ENCODE results near the gene OPN3. TPM values are rescaled to one million over a fixed set of nuclear protein-coding genes. Genes with fewer than 3 reads are reported as not detected.

OPN3 gene
- total RNA-seq, 2 donors from 2014 or later = 11.6 to 19.4 TPM

GRCh38 chr1:241630005-241630404 lies 10.2 kb downstream of the OPN3 start:
- no peak overlapping the region for H3K27ac Mint-ChIP-seq
- H3K27me3 Mint-ChIP-seq (ENCODE audit: low read depth) = no peaks in the 10 kb centered on the region
- ATAC-seq (replicated peaks in 1 of 2) (no peak), DNase-seq (no peak)
- H3K4me3 Mint-ChIP-seq = no peak overlapping the region
- peaks cover 26% of the 10 kb centered on the region for H3K4me1 Mint-ChIP-seq (ENCODE audit: low read depth)
- H3K9me3 Mint-ChIP-seq = no peaks in the 10 kb centered on the region
- peaks cover under 1 to 14% of the 10 kb centered on the region in 2 donors for H3K36me3 Mint-ChIP-seq (ENCODE audit: insufficient read depth in 2 of 2)

- peak overlapping the region; percentile 71 for H3K27ac Mint-ChIP-seq
- peak; percentile 47 to 50 for DNase-seq
- ATAC-seq (replicated peaks in 1 of 2) = peak; percentile 75 to 83
Measured at GRCh38 chr1:241627453-241628259, 12.5 kb downstream of the OPN3 start.

GRCh38 chr1:241624935-241625334 lies 15.2 kb downstream of the OPN3 start:
- DNase-seq = no peak
- Mint-ChIP-seq H3K27ac (no peak overlapping the region), H3K27me3 (ENCODE audit: low read depth) (no peaks in the 10 kb centered on the region), H3K4me3 (no peak overlapping the region), H3K36me3 (ENCODE audit: insufficient read depth in 2 of 2) (no peaks in the 10 kb centered on the region), H3K4me1 (ENCODE audit: low read depth) (peaks cover 11% of the 10 kb centered on the region), H3K9me3 (no peaks in the 10 kb centered on the region)
- ATAC-seq (replicated peaks in 1 of 2) = no peak

More at GRCh38 chr1:241627453-241628259, 12.5 kb downstream of the OPN3 start:
- peaks cover 0 to 6% of the 10 kb centered on the region in 2 donors for H3K36me3 Mint-ChIP-seq (ENCODE audit: insufficient read depth in 2 of 2)
- H3K4me1 Mint-ChIP-seq (ENCODE audit: low read depth) = peaks cover 26% of the 10 kb centered on the region
- peak overlapping the region; percentile 35 to 74 for H3K4me3 Mint-ChIP-seq
- H3K27me3 Mint-ChIP-seq (ENCODE audit: low read depth) = no peaks in the 10 kb centered on the region
- no peaks in the 10 kb centered on the region for H3K9me3 Mint-ChIP-seq

- no peaks in the 10 kb centered on the region for H3K9me3 Mint-ChIP-seq
- ATAC-seq (replicated peaks in 1 of 2) (no peak), DNase-seq (no peak)
- H3K27me3 Mint-ChIP-seq (ENCODE audit: low read depth) = no peaks in the 10 kb centered on the region
- no peaks in the 10 kb centered on the region for H3K36me3 Mint-ChIP-seq (ENCODE audit: insufficient read depth in 2 of 2)
- no peak overlapping the region for H3K27ac Mint-ChIP-seq
- peaks cover 10% of the 10 kb centered on the region for H3K4me1 Mint-ChIP-seq (ENCODE audit: low read depth)
- H3K4me3 Mint-ChIP-seq = no peak overlapping the region
Measured at GRCh38 chr1:241622669-241623068, 17.5 kb downstream of the OPN3 start.

GRCh38 chr1:241617426-241617825 lies 22.7 kb downstream of the OPN3 start:
- Mint-ChIP-seq H3K9me3 (no peaks in the 10 kb centered on the region), H3K4me1 (ENCODE audit: low read depth) (peaks cover 37% of the 10 kb centered on the region), H3K27ac (no peak overlapping the region), H3K27me3 (ENCODE audit: low read depth) (no peaks in the 10 kb centered on the region), H3K36me3 (ENCODE audit: insufficient read depth in 2 of 2) (no peaks in the 10 kb centered on the region), H3K4me3 (peak overlapping the region in 1 of 2 donors; percentile 11)
- ATAC-seq (replicated peaks in 1 of 2) (peak; percentile 24 to 33), DNase-seq (no peak)

- ATAC-seq (replicated peaks in 1 of 2) (no peak), DNase-seq (no peak)
- no peak overlapping the region for H3K27ac Mint-ChIP-seq
- H3K4me1 Mint-ChIP-seq (ENCODE audit: low read depth) = peaks cover 38% of the 10 kb centered on the region
- no peak overlapping the region for H3K4me3 Mint-ChIP-seq
- no peaks in the 10 kb centered on the region for H3K9me3 Mint-ChIP-seq
- H3K27me3 Mint-ChIP-seq (ENCODE audit: low read depth) = no peaks in the 10 kb centered on the region
- H3K36me3 Mint-ChIP-seq (ENCODE audit: insufficient read depth in 2 of 2) = no peaks in the 10 kb centered on the region
Measured at GRCh38 chr1:241615043-241615974, 24.9 kb downstream of the OPN3 start.

GRCh38 chr1:241614572-241614971 lies 25.6 kb downstream of the OPN3 start:
- H3K27me3 Mint-ChIP-seq (ENCODE audit: low read depth) = no peaks in the 10 kb centered on the region
- H3K27ac Mint-ChIP-seq = no peak overlapping the region
- no peaks in the 10 kb centered on the region for H3K36me3 Mint-ChIP-seq (ENCODE audit: insufficient read depth in 2 of 2)
- H3K4me3 Mint-ChIP-seq = no peak overlapping the region
- H3K4me1 Mint-ChIP-seq (ENCODE audit: low read depth) = peaks cover 38% of the 10 kb centered on the region
- no peaks in the 10 kb centered on the region for H3K9me3 Mint-ChIP-seq
- no peak for DNase-seq
- ATAC-seq (replicated peaks in 1 of 2) = no peak

- Mint-ChIP-seq H3K4me3 (no peak overlapping the region), H3K36me3 (ENCODE audit: insufficient read depth in 2 of 2) (no peaks in the 10 kb centered on the region), H3K27ac (no peak overlapping the region), H3K9me3 (no peaks in the 10 kb centered on the region), H3K27me3 (ENCODE audit: low read depth) (no peaks in the 10 kb centered on the region), H3K4me1 (ENCODE audit: low read depth) (peaks cover 38% of the 10 kb centered on the region)
- peak in 1 of 2 donors; percentile 26 for DNase-seq
- ATAC-seq (replicated peaks in 1 of 2) = peak; percentile 69 to 75
Measured at GRCh38 chr1:241614144-241614543, 26.0 kb downstream of the OPN3 start.

GRCh38 chr1:241612533-241613477 lies 27.4 kb downstream of the OPN3 start:
- no peaks in the 10 kb centered on the region for H3K9me3 Mint-ChIP-seq
- no peak for ATAC-seq (replicated peaks in 1 of 2)
- peak overlapping the region; percentile 50 for H3K27ac Mint-ChIP-seq
- peak overlapping the region; percentile 8 to 29 for H3K4me3 Mint-ChIP-seq
- no peak for DNase-seq
- no peaks in the 10 kb centered on the region for H3K36me3 Mint-ChIP-seq (ENCODE audit: insufficient read depth in 2 of 2)
- H3K4me1 Mint-ChIP-seq (ENCODE audit: low read depth) = peaks cover 41% of the 10 kb centered on the region
- no peaks in the 10 kb centered on the region for H3K27me3 Mint-ChIP-seq (ENCODE audit: low read depth)

GRCh38 chr1:241611736-241612135 lies 28.4 kb downstream of the OPN3 start:
- ATAC-seq (replicated peaks in 1 of 2) (no peak), DNase-seq (no peak)
- Mint-ChIP-seq H3K4me3 (no peak overlapping the region), H3K27ac (no peak overlapping the region), H3K36me3 (ENCODE audit: insufficient read depth in 2 of 2) (no peaks in the 10 kb centered on the region), H3K4me1 (ENCODE audit: low read depth) (peaks cover 33% of the 10 kb centered on the region), H3K27me3 (ENCODE audit: low read depth) (no peaks in the 10 kb centered on the region), H3K9me3 (no peaks in the 10 kb centered on the region)

GRCh38 chr1:241611063-241611462 lies 29.1 kb downstream of the OPN3 start:
- H3K27me3 Mint-ChIP-seq (ENCODE audit: low read depth) = no peaks in the 10 kb centered on the region
- H3K4me1 Mint-ChIP-seq (ENCODE audit: low read depth) = peaks cover 33% of the 10 kb centered on the region
- no peak for DNase-seq
- H3K4me3 Mint-ChIP-seq = no peak overlapping the region
- peak; percentile 51 to 53 for ATAC-seq (replicated peaks in 1 of 2)
- no peaks in the 10 kb centered on the region for H3K9me3 Mint-ChIP-seq
- H3K27ac Mint-ChIP-seq = no peak overlapping the region
- H3K36me3 Mint-ChIP-seq (ENCODE audit: insufficient read depth in 2 of 2) = no peaks in the 10 kb centered on the region

- Mint-ChIP-seq H3K4me3 (no peak overlapping the region), H3K4me1 (ENCODE audit: low read depth) (peaks cover 37% of the 10 kb centered on the region), H3K9me3 (no peaks in the 10 kb centered on the region), H3K27me3 (ENCODE audit: low read depth) (no peaks in the 10 kb centered on the region), H3K27ac (no peak overlapping the region), H3K36me3 (ENCODE audit: insufficient read depth in 2 of 2) (peaks cover 0 to 1% of the 10 kb centered on the region in 2 donors)
- no peak for DNase-seq
- ATAC-seq (replicated peaks in 1 of 2) = no peak
Measured at GRCh38 chr1:241610056-241610815, 29.9 kb downstream of the OPN3 start.
